ENCODE results near the gene JAK2.

The JAK2 gene

DNA sequence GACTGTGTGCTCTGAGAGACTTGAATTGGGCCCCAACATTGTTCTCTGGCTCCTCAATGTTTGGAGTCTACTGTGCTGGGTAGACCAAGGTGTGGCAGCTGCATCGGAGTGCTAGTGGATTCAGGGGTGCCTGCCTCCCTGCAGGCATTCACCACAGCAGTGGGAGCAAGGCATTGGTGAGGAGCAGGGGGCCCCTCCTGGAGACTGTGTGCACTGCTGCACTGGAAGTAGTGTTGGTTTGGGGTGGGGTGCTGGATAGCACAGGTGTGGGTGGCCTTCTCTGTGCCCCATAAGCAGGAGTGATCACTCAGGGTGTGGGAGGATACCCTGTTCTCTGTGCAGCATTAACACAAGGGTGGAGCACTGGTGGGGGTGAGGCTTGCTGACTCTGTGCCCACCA lies 161.2 kb downstream of the JAK2 start:
- no peaks in the 10 kb centered on the region for H3K27me3 ChIP-seq (ENCODE audit: insufficient read depth, low read length)
- H3K9ac ChIP-seq (ENCODE audit: low read length), result no peak overlapping the region
- no peaks in the 10 kb centered on the region for H3K36me3 ChIP-seq (ENCODE audit: insufficient read depth, low read length)
- no peaks in the 10 kb centered on the region for H3K79me2 ChIP-seq (ENCODE audit: insufficient read depth, low read length)
- no peaks in the 10 kb centered on the region for H3K9me2 ChIP-seq (ENCODE audit: low read depth, low read length)
- TF ChIP-seq, protein P1, sequence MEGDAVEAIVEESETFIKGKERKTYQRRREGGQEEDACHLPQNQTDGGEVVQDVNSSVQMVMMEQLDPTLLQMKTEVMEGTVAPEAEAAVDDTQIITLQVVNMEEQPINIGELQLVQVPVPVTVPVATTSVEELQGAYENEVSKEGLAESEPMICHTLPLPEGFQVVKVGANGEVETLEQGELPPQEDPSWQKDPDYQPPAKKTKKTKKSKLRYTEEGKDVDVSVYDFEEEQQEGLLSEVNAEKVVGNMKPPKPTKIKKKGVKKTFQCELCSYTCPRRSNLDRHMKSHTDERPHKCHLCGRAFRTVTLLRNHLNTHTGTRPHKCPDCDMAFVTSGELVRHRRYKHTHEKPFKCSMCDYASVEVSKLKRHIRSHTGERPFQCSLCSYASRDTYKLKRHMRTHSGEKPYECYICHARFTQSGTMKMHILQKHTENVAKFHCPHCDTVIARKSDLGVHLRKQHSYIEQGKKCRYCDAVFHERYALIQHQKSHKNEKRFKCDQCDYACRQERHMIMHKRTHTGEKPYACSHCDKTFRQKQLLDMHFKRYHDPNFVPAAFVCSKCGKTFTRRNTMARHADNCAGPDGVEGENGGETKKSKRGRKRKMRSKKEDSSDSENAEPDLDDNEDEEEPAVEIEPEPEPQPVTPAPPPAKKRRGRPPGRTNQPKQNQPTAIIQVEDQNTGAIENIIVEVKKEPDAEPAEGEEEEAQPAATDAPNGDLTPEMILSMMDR (IDR thresholded peaks at IDR 0.05; ENCODE audit: low read length), result no peak
- no peak for TF ChIP-seq EZH2 (IDR thresholded peaks at IDR 0.05; ENCODE audit: borderline replicate concordance, low read length)
- no peak overlapping the region for H3K4me2 ChIP-seq (ENCODE audit: low read length)
- H4K20me1 ChIP-seq (ENCODE audit: insufficient read depth, low read length), result no peaks in the 10 kb centered on the region
- H3K9me3 ChIP-seq (ENCODE audit: low read length), result no peaks in the 10 kb centered on the region
- H3K4me1 ChIP-seq (ENCODE audit: insufficient read depth, low read length, severe bottlenecking), result no peaks in the 10 kb centered on the region
- no peak overlapping the region for H3K4me3 ChIP-seq (ENCODE audit: low read depth, low read length, poor library complexity, severe bottlenecking)
- no peak overlapping the region for H3K27ac ChIP-seq (ENCODE audit: low read depth, low read length, poor library complexity, severe bottlenecking)
- no peak overlapping the region for H2AFZ ChIP-seq (ENCODE audit: low read length)
- H3F3A ChIP-seq (ENCODE audit: insufficient read depth, low read length), result no peaks in the 10 kb centered on the region

Measured in OCI-LY1 (cell line).